HL-60/S4 treated with retinoic acid at 250 ng/mL for 4 days and 3 days (cell line): ENCODE measurements around the gene PNMA8C.
"Not testable (repeated sequence)": the region's sequence is repeated elsewhere in the genome, so short reads cannot be mapped to it uniquely, and the experiment has no call there.

Experiments
- in situ Hi-C: fragments of 300-500 bp; cut with MboI; formaldehyde crosslinking; loops from 2 replicates; pipeline ENCODE4 v1.7.0; 2022; ENCODE audit warnings: low sequenced_read_pairs

The PNMA8C gene

DNA sequence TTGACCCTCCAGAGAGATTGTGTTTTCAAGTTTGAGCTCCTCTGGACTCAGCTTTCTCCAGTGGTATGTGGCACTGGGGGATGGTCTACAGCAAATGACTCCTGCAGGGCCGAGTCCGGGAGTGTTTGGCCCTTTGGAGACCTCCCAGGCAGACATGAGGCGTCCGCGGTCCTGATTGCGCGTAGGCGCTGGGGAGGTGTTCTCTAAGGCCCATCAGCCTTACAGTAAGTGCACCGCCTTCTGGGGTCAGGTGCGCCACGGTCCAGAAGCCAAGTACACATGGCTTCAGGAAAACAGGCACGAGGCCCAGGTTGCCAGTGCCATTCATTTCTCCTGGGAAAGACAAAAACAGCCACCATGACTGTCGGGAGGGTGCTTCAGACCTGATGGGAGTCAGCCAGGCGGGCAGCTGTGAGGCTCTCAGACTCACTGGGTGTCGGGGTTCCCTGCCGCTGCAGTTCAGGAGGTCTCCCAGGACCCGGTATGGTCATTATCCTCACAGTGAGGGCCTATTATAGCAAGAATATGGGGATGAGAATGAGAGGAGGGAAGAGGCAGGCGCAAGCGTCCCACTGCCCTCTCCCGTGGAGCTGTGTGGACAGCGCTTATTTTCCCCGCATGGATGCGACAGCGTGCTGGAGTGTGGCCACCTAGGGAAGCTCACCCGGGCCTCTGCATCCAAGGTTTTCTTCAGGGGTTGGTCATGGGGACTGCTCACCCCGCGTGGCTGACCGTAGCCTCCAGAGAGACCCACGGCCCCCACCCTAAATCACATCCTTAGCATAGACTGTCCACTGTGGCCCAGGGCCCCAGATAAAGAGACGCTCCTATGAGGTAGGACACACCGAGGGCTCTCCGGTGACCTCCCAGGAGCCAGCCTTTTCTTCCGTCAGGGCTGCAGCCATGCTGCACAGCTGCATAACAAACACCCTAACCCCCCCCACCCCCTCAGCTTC is 37.2 kb downstream of the PNMA8C start:
- in situ Hi-C loops, result no loop called here

DNA sequence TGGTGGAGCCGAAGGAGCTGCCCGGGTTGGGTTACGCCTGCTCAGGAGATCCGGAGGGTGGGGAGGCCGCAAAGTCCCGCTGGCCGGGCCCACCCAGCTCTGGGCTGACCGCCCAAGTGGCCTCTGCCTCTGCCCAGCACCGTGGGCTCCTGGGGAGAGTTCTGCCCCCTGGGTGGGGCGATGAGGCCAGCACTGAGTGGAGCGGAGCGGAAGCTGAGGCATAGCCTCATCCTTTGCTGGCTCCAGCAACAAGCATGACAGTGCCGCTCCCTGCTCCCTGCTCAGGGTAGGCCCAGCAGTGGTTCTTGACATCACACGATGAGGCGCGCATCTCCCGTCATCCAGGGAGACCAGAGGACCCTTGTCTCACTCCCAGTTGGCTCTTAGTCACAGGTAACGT is 37.9 kb downstream of the PNMA8C start:
- in situ Hi-C loops, result no loop called here

DNA sequence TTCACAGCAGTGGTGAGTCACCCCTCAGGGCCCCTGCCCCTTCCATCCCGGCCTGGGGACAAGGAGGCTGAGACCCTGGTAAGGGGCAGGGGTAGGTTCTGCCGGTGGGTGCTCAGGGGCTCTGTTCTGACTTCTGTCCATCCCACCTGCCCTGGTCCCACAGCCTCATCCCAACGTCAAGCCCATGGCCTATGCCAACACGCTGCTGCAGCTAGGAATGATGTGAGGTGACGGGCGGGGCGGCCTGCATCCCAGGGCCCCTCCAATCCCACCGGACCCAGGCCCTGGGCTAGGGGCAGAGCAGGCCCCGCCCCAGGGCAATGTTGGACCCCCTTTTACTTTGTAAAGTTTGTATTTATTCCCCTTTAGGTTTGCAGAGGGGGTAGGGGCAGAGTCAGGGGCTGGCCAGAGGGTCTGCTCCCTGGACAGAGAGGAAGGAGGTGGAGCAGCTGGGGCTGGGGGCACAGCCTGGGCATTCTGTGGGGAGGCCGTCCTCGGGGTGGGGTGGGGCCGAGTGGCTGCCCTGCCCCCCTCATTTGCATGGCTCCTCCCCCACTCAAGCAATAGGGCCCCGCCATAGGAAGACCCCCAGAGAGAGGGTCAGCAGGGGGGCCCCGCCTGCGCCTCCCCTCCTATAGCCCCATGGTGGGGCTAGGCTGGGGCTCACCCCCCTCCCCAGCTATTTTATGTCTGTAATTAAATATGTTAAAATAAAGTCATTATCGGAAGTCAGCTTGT is 38.4 kb downstream of the PNMA8C start:
- in situ Hi-C loops, result no loop called here

DNA sequence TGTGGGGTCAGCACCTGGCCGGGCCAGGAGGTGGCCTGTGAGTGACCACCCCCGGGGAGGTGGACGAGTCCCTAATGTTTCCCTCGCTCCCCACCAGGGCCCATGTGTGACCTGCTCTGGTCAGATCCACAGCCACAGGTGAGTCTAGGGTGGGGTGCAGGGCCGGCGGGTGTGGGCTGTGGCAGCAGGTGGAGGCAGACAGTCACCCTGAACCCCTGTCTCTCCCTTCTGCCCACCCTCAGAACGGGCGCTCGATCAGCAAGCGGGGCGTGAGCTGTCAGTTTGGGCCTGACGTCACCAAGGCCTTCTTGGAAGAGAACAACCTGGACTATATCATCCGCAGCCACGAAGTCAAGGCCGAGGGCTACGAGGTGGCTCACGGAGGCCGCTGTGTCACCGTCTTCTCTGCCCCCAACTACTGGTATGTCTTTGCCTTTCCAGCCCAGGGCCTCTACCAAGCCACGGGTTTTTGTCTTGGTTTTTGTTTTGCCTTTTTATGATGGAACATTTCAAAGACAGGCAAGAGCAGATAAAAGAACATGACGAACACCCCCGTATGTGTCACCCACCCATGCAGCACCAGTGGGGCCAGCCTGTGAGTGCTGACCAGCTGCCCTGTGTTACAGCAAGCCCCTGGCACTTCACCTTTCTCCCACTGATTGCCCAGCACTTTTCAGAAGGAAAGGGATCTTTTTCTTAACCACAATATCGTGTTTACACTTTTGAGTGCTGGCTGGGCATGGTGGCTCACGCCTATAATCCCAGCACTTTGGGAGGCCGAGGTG is 40.2 kb downstream of the PNMA8C start:
- in situ Hi-C loops, result no loop called here

DNA sequence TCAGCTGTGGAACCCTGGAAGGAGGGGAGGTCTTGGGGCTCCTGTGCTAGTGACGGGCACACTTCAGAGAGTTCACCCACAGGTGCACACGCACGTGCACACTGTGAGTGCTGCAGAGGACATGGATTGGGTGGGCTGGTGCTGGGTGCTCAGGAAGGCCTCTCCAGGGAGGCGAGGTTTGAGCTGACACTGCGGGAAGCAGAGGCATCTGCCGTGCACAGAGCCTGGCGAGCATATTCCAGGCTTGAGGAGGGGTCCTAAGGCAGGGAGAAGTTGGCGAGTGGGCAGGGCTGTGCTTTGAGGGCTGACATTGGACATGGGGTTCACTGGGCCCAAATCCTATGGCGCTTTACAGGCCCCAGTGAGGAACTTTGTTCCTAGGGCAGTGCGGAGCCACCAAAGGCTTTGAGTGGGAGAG is 41.0 kb downstream of the PNMA8C start:
- in situ Hi-C loops, result no loop called here

DNA sequence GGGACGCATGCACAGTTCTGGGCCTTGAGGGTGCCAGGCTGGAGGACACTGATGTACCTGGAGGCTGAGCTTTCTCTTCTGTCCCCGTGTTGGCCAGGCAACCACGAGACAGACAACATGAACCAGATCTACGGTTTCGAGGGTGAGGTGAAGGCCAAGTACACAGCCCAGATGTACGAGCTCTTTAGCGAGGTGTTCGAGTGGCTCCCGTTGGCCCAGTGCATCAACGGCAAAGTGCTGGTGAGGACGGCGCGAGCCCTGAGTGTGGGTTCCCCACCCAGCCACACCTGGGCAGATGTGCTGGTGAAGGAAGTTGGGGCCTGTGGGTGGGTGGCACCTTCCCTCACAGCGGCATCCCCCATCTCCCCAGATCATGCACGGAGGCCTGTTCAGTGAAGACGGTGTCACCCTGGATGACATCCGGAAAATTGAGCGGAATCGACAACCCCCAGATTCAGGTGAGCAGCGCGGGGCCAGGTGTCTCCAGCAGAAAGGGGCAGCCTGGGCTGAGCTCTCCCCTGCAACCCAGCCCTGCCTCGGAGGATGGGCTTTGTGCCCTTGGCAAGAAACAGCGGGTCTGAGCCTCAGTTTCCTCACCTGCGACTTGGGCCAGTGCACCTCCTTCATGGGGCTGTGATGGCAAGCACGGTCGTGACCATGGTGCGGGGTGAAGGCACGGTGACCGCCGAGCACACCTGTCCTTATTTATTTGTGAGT is 41.6 kb downstream of the PNMA8C start:
- in situ Hi-C loops, result no loop called here

DNA sequence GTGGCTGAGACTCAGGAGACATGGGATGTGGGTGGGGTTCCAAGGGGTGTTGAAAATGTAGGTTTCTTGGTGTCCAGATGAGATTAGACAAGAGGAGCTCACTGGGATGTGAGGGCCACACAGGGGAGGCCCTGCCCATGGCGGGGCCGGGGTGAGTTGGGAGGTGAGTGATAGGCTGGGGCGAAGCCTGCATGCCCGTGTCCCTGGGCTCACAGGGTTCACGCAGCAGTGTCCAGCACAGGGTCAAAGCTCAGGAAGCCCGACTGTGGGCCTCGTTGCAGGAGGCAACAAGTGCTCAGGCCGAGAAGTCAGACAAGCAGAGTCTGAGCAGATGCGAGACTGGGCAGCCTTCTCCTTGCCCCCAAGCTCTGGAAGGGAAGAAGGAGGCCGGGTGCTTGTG is 42.6 kb downstream of the PNMA8C start:
- in situ Hi-C loops, result no loop called here

DNA sequence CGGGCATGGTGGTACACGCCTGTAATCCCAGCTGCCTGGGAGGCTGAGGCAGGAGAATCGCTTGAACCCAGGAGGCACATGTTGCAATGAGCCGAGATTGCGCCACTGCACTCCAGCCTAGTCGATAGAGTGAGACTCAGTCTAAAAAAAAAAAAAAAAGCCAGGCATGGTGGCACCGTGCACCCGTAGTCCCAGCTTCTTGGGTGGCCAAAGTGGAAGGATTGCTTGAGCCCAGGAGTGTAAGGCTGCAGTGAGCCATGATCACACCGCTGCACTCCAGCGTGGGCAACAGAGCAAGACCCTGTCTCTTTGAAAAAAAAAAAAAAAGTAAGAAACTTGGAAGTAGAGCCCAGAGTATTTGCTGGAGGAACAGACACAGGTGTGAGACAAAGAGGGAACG is 43.1 kb downstream of the PNMA8C start:
- in situ Hi-C loops, result no loop called here

DNA sequence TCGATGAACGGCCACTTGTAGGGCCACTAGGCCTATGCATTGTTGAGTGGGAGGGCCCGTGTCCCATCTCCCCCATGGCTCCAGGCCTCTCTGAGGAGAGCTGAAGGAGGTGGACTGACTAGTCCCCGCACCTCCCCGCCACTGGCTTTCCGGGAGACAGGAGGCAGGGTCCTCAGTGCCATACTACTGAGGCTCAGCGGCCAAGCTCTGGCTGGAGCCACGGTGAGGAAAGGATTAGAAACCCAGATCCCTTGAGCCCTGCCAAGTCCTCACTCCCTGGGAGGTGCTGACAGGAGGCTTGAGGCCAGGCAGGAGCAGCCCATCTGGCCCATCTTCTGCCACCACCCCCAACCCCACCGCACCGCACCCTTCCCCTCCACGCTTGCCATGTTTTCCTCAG is 44.3 kb downstream of the PNMA8C start:
- in situ Hi-C loops, result no loop called here

DNA sequence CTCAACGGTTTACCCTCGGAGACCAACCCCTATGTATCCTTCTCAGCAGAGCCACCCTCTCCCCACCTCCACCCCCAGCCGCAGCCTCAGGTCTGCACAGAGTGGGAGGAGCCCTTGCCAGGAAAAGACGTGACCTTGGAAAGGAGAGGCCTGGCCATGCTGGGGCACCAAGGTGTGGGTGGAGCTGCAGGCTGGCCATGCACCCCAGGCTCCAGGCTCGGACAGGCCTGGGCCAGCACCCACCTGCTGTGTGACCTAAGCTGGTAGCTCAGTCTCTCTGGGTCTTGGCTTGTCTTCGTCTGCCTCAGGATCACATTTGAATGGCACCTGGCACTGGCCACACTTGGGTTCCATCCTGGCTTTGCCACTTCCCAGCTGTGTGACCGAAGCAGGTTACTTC is 44.9 kb downstream of the PNMA8C start:
- in situ Hi-C loops, result no loop called here

DNA sequence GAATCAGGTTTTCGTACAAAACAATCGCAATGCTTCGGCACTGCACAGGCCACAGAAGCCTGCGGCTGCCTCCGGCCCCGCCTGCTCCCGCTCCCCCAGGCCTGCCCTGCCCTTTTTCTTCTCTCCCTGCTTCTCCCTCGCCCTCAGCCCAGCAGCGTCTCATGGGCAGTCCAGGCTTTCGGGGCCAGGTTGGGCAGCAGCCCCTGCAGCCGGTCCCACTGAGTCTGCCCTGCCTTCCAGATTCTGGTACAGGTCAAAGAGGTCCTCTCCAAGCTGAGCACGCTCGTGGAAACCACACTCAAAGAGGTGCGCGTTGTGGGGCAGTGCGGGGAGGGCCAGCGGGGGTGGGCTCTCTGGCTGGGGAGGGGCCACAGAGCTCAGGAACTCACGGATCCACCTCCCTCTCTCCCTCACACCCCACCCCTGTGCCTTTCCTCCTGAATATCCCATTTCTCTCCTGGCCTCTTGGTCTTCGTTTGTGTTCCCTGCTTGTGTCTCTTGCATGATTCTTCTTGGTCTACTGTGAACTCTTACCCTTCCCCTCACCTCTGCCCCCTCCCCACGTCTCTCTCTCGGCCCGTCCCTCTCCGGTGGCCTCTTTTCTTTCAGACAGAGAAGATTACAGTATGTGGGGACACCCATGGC is 45.4 kb downstream of the PNMA8C start:
- in situ Hi-C loops, result no loop called here

DNA sequence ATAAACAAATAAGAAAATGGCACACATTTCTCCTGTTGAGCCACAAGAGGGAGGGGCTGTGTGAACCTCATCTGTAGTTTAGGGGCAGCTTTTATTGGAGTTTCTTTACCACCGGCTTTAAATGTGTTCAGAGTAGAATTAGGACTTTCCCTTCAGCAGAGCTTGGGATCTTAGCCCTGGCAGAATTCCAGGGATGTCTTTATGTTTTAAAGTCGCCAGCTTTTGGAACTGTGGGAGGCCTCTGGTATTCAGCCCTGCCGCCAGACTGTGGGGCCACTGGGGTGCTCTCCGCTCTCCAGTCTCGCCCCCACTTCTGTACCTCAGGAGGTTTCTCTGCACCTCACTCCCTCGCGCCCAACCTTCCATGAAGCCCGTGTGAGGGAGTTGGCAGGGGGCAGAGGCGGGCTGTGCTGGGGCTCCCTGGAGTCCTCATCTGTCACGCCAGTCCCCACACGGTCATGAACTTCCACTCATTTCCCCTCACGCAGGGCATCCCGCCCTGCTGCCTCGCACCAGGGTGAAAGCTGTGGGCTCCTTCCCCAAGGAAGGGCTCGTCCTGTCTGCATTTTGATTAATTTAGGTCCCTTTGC is 46.9 kb downstream of the PNMA8C start:
- in situ Hi-C loops, result no loop called here

DNA sequence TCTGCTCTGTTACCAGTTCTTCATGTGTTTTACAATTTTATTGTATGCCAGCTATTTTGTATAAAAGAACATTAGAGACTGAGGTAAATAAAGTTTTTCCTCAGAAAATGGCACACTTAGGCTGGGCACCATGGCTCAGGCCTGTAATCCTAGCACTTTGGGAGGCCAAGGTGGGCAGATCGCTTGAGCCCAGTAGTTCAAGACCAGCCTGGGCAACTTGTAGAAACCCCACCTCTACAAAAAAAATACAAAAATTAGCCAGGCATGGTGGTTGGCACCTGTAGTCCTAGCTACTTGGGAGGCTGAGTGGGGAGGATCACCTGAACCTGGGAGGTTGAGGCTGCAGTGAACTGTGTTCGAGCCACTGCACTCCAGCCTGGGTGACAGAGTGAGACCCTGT is 47.4 kb downstream of the PNMA8C start:
- in situ Hi-C loops, result no loop called here

DNA sequence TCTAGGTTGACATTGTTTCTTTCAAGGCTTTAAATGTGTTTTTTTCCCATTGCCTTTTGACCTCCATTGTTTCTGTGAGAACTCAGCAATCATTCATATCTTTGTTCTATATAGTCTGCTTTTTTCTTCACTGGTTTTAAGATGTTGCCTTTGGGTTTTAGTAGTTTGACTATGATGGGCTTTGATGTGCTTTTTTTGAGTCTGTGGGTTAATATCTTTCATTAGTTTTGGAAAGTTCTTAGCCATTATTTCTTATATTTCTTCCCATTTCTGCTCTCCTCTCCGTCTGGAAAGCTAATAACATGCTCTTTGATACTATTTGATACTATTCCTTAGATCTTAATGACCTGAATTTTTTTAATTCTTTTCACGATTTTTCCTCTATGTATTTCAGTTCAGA is 48.0 kb downstream of the PNMA8C start:
- in situ Hi-C loops, result no loop called here

DNA sequence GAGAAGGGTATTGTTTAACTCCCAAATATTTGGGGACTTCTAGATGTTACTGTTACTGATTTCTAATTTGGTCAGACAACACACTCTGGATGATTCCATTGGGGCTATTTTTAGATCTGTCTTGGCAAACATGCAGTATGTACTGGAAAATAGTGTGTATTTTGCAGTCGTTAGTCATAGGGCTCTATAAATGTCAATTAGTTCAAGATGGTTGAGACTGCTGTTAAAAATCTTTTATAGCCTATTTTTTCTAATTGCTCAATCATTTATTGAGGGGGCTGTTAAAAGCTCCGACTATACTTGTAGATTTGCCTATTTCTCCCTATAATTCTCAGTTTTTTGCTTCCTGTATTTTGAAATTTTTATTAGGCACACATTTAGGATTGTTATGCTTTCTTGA is 50.5 kb downstream of the PNMA8C start:
- in situ Hi-C loops, result no loop called here

DNA sequence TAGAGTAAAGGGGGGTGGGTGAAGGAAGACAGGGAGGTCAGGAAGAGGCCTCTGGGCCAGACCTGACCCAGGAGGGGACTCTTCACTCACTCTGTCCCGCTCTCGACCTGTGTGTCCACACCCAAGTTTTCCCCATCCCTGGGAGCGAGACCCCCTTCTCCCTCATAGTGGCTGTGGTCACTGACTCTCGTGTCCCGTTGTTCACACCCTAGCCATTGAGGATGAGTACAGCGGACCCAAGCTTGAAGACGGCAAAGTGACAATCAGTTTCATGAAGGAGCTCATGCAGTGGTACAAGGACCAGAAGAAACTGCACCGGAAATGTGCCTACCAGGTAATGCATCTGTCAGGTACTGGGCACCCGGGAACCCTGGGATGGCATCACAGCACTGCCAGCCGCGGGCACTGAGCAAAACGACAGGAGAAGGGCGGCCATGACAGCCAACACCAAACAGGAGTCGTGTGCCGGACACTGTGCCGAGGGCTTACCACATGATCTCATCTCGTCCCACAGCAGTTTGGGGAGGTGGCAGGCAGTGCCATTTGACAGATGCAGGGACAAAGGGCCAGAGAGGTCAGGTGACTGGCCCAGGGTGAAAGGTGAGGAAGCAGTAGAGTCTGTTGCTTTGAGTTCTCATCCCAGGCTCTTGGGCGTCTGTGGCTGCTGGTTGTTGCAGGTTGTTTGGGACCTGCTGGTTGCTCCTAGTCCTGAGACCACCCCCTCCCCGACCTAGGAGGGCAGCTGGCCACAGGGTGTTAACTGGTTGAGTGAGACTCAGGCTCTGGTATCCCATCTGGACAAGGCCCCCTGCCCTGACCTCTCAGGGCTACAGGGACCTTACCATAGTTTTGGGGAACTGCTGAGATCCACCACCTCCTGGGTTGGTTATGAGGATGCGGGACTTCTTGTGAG is 52.2 kb downstream of the PNMA8C start:
- in situ Hi-C loops, result no loop called here

DNA sequence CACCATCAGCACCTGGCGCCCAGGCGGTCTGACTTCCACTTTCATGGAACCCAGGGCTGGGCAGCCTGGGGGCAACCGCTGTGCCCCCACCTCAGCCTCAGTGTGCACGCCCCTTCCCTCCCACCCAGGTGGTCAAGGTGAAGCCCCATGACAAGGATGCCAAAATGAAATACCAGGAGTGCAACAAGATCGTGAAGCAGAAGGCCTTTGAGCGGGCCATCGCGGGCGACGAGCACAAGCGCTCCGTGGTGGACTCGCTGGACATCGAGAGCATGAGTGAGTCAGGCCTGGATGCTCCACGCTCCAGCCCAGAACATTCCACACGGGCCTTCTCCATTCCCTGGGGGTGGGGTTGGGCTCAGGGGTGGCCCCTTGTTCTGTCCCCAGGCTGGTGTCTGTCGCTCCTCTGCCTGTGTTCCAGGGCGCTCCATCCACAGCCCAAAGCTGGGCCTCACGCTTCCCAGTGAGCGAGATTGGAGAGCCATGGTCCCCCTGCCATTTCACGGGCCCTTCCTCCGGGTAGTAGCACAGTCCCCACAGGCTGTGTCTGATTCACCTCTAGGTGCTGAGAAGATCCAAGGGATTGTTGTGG is 53.2 kb downstream of the PNMA8C start:
- in situ Hi-C loops, result not testable (repeated sequence)
